Duodenal mucosa (tissue), 2 donors: Measurements from ENCODE around the gene EIF3B.
"Not testable (repeated sequence)": the region's sequence is repeated elsewhere in the genome, so short reads cannot be mapped to it uniquely, and the experiment has no call there.

Experiments
- H3K27ac ChIP-seq: one replicate; pipeline ENCODE4 v1.7.0; 2013; ENCODE audit warnings: low read depth, low read length
- H3K27me3 ChIP-seq, 2 donors: one replicate each; pipeline ENCODE4 v1.7.0; 2013; ENCODE audit warnings: low read length in 2 of 2, control low read depth in 1 of 2; ENCODE audit not compliant: insufficient read depth in 2 of 2, control insufficient read depth in 1 of 2
- H3K36me3 ChIP-seq, 2 donors: one replicate each; pipeline ENCODE4 v1.7.0; 2013; ENCODE audit warnings: low read length in 2 of 2, control low read depth in 1 of 2; ENCODE audit not compliant: insufficient read depth in 2 of 2, control insufficient read depth in 1 of 2
- H3K4me1 ChIP-seq, 2 donors: one replicate each; pipeline ENCODE4 v1.7.0; 2013; ENCODE audit warnings: low read length in 2 of 2, control low read depth in 1 of 2; ENCODE audit not compliant: insufficient read depth in 2 of 2, control insufficient read depth in 1 of 2
- H3K4me3 ChIP-seq, 2 donors: one replicate each; pipeline ENCODE4 v1.7.0; 2013; ENCODE audit warnings: low read length in 2 of 2, low read depth in 1 of 2
- H3K9ac ChIP-seq, 2 donors: one replicate each; pipeline ENCODE4 v1.7.0; 2013; ENCODE audit warnings: low read length in 2 of 2, low read depth in 1 of 2
- H3K9me3 ChIP-seq, 2 donors: one replicate each; pipeline ENCODE4 v1.7.0; 2013; ENCODE audit warnings: low read length in 2 of 2, control low read depth in 1 of 2; ENCODE audit not compliant: control insufficient read depth in 1 of 2

EIF3B gene

DNA sequence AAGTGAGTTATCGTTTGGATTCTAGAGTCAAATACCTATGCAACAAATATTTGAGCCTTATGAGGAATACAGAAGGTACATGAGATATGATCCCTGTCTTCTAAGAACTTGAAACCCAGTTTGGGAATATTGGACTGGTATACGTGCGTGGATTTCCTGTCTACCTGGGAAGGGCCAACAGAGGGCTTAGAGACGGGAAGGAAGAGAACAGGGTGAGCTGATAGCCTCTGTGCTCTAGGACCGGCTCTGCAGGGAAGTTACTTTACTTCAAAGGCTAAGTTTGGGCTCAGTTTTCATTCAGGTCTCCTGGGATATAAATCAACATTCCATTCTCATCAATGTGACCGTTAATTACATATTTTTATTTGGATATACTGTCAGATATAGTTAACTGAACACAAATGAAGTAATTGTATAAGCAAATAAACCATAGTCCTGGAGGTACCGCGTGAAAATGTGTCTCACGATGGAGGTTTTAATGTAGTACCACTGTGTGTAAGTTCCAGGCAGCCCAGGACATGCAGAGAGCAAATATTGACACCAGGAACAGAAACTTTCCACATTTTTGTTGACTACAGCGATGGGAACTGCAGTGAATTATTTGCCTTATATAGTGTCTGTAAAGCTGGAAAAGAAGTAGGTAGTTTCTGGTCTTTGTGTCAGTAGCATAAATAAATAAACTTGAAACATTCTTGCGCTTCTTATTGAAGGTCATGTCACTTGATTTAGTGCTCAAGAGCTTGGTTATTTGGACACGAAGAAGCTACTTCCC is 57.4 kb downstream of the EIF3B start:
- H3K9ac ChIP-seq = no peak overlapping the region
- no peak overlapping the region for H3K27ac ChIP-seq

DNA sequence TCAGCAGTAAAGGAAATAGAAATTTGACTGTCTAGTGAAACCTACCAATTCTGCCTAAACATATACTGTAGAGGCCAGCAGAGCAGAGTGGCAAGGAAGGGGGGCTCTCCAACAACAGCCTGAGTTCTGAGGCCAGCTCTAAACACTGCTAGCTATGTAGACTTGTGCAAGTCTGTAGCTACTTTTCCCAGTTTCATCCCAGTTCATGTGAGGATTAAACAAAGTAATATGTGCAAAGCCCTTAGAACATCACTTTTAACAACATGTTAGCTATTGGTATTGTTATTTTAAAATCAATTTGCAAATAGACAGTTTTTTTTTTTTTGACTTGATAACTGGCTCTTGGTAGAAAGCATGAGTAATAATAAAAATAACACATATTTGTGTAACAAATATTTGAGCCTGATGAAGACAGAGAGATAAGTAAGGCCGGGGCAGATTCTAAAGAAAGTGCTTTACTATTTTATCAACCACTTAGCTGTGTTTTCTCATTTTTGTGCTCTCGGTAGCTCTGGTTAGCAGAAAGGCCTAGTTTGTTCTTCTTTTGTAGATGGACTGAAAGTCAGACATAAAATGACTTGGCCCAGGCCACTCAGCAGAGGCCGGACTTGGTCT is 58.1 kb downstream of the EIF3B start:
- H3K4me3 ChIP-seq = no peak overlapping the region
- no peak overlapping the region for H3K9ac ChIP-seq
- no peak overlapping the region for H3K27ac ChIP-seq
- no peaks in the 10 kb centered on the region for H3K27me3 ChIP-seq
- H3K36me3 ChIP-seq = no peaks in the 10 kb centered on the region
- H3K4me1 ChIP-seq = peaks cover 6 to 23% of the 10 kb centered on the region in 2 donors
- no peaks in the 10 kb centered on the region for H3K9me3 ChIP-seq

More for the DNA sequence above, 57.4 kb downstream of the EIF3B start:
- Histone ChIP-seq H3K9me3 (no peaks in the 10 kb centered on the region), H3K4me1 (peaks cover 6 to 20% of the 10 kb centered on the region in 2 donors), H3K27me3 (no peaks in the 10 kb centered on the region), H3K36me3 (no peaks in the 10 kb centered on the region), H3K4me3 (no peak overlapping the region)

DNA sequence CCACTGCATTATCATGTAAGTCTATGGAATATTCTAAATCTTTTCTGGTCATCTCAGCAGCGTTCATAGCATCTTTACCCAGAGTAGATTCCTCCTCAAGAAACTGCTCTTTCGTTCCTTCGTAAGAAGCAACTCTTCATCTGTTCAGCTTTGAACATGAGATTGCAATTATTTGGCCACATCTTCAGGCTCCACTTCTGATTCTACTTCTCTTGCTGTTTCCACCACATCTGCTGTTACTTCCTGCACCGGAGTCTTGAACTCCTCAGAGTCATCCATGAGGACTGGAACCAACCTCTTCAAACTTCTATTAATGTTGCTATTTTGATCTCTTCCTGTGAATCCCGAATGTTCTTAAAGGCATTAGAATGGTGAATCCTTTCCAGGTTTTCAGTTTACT is 61.4 kb downstream of the EIF3B start:
- Histone ChIP-seq H3K27me3 (no peaks in the 10 kb centered on the region), H3K27ac (no peak overlapping the region), H3K4me1 (peaks cover 6 to 13% of the 10 kb centered on the region in 2 donors), H3K9ac (no peak overlapping the region), H3K9me3 (no peaks in the 10 kb centered on the region), H3K36me3 (no peaks in the 10 kb centered on the region), H3K4me3 (no peak overlapping the region)

DNA sequence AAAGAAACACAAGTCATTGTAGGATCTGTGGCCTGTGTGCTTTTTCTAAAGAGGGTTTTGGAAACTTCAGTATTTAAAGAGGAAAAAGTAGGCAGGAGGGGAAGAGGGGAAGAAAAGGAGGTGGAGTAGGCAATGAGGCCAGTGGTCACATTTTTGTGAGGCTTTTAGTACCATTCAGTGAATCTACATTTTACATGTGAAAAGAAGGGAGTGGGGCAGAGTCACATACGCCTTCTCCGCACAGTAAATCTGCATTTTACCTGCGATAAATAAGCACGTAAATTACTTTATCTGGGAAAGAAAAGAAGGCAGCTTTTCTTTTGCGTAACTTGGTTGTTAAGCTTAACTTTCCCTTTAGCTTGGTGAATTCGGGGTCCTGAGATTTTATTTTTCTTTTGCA is 62.0 kb downstream of the EIF3B start:
- Histone ChIP-seq H3K27me3 (no peaks in the 10 kb centered on the region), H3K9ac (no peak overlapping the region), H3K4me3 (no peak overlapping the region), H3K27ac (no peak overlapping the region), H3K4me1 (peaks cover 6 to 11% of the 10 kb centered on the region in 2 donors), H3K36me3 (no peaks in the 10 kb centered on the region), H3K9me3 (no peaks in the 10 kb centered on the region)

DNA sequence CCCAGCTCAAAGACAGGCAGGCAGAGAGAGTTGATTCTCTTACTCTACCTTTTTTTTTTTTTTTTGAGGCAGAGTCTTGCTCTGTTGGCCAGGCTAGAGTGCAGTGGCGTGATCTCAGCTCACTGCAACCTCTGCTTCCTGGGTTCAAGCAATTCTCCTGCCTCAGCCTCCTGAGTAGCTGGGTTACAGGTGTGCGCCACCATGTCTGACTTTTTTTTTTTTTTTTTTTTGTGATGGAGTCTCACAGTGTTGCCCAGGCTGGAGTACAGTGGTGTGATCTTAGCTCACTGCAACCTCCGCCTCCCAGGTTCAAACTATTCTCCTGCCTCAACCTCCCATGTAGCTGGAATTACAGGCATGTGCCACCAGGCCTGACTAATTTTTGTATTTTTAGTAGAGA is 62.6 kb downstream of the EIF3B start:
- not testable (repeated sequence) for H3K4me3 ChIP-seq, H3K4me1 ChIP-seq, H3K9me3 ChIP-seq, H3K9ac ChIP-seq, H3K27me3 ChIP-seq, H3K27ac ChIP-seq, H3K36me3 ChIP-seq

DNA sequence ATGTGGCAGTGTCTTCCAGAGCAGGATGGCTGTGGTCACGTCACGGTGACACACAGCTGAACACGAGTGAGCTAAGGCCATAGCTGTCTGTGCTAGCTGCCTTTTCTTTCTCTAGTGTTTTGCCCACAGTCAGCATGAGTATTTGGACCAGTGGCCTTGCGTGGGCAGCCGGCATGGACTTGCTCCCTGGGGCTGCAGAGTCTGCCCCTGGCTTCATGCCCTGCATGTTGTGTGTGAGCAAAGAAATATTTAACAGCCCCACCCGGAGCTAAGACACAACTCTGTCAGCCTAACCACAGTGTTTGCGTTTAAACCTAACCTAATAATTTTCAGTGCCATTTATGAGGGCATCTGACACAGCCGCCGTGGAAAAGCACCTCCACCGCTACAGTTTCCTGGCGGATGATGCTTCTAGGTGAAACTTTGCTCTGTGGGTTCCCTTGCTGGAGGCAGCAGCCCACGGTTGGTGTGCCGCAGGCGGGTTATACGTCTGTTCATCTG is 63.4 kb downstream of the EIF3B start:
- Histone ChIP-seq H3K4me1 (peaks cover 0 to 4% of the 10 kb centered on the region in 2 donors), H3K4me3 (no peak overlapping the region), H3K27ac (no peak overlapping the region), H3K27me3 (no peaks in the 10 kb centered on the region), H3K36me3 (no peaks in the 10 kb centered on the region), H3K9ac (no peak overlapping the region), H3K9me3 (no peaks in the 10 kb centered on the region)

DNA sequence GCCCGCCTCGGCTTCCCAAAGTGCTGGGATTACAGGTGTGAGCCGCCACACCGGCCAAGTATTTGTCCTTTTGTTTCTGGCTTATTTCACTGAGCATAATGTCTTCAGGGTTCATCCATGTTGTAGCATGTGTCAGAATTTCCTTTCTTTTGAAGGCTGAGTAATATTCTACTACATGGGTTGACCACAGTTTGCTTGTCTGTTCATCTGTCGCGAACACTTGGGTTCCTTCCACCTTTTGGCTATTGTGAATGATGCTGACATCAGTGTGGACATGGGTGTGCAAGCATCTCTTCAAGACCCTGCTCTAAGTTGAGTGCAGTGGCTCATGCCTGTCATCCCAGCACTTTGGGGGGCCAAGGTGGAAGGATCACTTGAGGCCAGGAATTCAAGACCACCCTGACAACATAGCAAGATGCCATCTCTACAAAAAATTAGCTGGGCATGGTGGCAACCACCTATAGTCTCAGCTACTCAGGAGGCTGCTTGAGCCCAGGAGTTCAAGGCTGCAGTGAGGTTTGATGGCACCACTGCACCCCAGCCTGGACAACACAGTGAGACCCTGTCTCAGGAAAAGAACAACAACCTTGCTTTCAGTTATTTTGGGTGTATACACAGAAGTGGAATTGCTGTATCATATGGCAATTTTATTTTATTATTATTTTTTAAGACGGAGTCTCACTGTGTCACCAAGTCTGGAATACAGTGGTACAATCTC is 65.7 kb downstream of the EIF3B start:
- H3K27ac ChIP-seq = no peak overlapping the region
- peaks cover 0 to 4% of the 10 kb centered on the region in 2 donors for H3K4me1 ChIP-seq
- no peak overlapping the region for H3K4me3 ChIP-seq
- no peaks in the 10 kb centered on the region for H3K27me3 ChIP-seq
- no peaks in the 10 kb centered on the region for H3K9me3 ChIP-seq
- H3K36me3 ChIP-seq = no peaks in the 10 kb centered on the region
- no peak overlapping the region for H3K9ac ChIP-seq

DNA sequence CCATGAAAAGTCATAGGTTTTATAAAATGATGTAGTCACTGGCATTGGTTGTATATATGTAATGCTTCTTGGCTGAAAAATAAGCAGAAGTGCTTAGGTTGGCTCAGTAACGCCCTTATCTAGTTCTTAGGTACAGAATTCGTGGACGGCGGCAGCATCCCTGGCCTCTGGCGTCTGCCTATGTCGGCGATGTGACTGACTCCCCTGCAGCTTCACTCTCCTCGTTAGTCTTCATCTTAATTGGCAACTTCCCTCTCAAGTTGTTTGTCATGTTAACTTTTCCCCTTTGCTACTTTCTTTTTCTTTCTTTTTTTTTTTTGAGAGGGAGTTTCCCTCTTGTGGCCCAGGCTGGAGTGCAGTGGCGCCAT is 67.3 kb downstream of the EIF3B start:
- Histone ChIP-seq H3K4me3 (no peak overlapping the region), H3K4me1 (peaks cover 0 to 4% of the 10 kb centered on the region in 2 donors), H3K36me3 (no peaks in the 10 kb centered on the region), H3K27ac (no peak overlapping the region), H3K9ac (no peak overlapping the region), H3K9me3 (no peaks in the 10 kb centered on the region), H3K27me3 (no peaks in the 10 kb centered on the region)

DNA sequence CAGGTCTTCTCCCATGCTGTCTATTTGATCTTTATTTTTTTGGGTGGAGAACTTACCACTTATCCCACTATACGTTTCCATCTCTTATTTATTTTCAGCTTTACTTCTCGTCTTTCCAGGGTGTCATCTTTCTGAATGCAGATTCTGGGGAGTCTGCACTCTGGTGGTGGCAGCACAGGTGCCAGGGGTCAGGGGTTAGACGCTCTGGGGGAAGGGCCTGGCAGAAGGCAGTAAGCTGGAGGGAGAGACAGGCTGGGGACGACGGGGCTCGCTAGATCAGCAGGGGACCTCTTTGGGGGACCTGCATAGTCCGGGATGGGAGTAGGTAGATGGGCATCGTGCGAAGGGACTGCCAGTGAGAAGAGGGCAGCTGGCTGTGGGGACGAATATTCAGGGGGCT is 71.1 kb downstream of the EIF3B start:
- Histone ChIP-seq H3K27ac (no peak overlapping the region), H3K36me3 (no peaks in the 10 kb centered on the region), H3K4me1 (no peaks in the 10 kb centered on the region), H3K9me3 (peaks cover 0 to under 1% of the 10 kb centered on the region in 2 donors), H3K4me3 (no peak overlapping the region), H3K27me3 (no peaks in the 10 kb centered on the region), H3K9ac (no peak overlapping the region)
